ENCODE measurements around the gene PGAP2.
"Not testable (repeated sequence)": the region's sequence is repeated elsewhere in the genome, so short reads cannot be mapped to it uniquely, and the experiment has no call there.

- TF ChIP-seq CTCF (optimal IDR thresholded peaks at IDR 0.05 in 1 of 3, IDR thresholded peaks at IDR 0.05 in 1 of 3, conservative IDR thresholded peaks at IDR 0.05 in 1 of 3; ENCODE audit: extremely low read depth in 1 of 3, insufficient read depth in 2 of 3, low read length in 3 of 3); EZH2 (IDR thresholded peaks at IDR 0.05; ENCODE audit: low read length): not testable (repeated sequence)
Measured at GRCh38 chr11:3860898-3861393, 52.6 kb downstream of the PGAP2 start.
